Central memory CD4-positive, alpha-beta T cell (primary cell): ENCODE results near the gene MAL.

ENCODE experiments used
- DNase-seq: peaks from one replicate; pipeline ENCODE4 v3.0.0; 2022

Gene MAL

DNA sequence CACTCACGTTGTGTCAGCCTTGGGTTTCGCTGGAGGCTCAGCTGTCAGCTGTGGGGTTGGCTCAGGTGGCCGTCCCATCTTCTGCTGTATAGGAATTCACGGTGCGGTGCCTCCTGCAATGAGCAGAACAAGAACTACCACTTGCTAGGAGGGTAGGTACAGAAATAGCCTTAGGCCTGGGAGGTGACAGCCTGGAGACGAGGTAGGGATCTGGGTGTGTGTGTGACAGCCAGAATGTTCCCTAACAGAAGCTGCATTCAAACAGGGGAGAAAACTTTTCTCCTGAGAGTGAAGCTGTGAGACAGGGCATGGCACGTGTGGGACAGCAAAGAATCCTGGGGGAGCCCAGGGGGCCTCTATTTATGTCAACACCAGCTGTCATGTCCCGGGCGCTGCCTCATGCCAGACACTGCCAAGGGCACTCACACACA is 8.4 kb upstream of the MAL start:
- no peak for DNase-seq

DNA sequence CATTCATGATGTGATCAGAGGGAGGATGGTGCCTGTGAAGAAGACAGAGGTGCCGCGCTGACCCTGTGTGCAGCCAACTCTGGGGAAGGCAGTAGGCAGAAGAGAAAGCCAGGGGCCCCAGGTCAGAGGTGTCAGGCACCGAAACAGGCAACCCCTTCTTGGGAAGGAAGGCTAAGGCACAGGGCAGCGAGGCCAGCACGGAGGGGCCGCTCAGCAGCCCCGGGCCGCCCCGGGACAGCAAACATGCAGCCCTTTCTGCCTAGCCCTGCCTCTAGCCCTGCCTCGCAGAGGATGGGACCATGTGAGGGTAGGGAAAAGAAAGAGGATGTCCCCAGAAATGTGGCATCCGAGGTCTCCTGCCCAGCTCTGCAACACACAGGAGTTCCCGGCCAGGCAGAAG is 7.7 kb upstream of the MAL start:
- DNase-seq, result no peak

DNA sequence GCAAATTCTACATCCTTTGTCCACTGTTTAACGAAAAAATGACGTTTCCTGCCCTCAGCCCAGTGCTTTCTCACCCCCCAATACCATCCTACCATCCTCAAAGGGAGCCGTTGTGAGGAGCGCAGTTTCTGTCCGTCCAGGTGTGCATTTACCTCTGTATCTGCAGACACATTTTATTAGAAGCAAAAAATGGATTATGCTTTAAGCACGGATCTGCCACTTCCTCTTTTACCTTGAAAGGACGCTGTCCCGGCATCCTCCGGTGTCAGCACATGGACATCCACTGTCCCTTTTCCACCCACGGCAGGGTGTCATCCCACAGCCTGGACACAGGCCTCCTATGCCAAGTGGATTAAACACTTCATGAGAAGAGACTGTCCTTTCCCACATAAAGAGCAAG is 7.2 kb upstream of the MAL start:
- no peak for DNase-seq

DNA sequence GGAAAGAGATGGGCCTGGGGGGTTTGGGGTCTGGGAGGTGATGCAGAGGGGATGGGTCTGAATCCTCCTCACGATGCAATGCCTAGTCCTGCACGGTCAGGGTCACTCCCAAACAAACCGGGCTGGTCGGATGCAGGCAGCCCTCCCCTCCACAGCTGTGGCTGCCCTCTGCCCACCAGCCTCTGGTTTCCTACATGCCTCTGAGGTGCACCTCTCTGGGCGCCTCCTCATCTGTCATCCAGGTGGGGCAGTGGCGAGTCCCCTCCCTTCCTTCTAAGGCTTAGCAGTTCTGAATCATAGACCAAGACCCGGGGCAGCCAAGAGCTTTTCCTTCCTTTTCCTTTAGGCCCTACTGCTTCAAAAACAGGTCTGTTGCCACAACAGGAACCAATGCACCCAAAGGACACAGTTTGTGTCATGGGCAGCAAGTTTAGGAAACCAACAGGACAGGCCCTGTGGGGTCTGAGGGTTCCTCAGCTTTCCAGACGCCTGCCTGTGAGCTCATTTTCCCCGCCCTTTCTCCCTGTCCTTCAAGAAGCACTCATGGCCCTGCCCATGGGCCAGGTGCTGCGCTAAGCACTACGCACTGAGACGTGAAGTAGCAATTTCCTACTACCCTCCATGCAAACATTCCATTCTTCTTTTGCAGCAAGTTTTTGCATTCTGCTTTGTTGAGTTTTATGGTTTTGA is 6.5 kb upstream of the MAL start:
- no peak for DNase-seq

DNA sequence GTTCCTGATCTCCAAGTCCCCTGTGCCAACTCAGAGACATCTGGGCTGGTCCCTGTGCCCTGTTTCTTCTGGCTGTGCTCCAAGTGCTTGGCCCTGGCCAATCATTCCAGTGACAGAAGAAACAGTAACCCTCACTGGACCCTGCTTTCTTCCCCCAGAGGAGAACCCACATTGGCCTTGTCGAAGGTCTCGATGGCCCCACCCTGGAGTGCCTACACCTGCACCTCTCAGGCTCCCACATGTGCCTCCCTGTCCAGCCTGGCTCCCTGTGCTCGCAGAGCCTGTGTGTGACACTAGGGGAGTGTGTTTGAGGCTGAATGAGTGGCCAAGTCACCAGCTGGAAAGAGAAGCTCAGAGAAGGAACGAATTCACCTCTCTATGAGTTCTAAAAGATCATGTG is 5.9 kb upstream of the MAL start:
- no peak for DNase-seq

DNA sequence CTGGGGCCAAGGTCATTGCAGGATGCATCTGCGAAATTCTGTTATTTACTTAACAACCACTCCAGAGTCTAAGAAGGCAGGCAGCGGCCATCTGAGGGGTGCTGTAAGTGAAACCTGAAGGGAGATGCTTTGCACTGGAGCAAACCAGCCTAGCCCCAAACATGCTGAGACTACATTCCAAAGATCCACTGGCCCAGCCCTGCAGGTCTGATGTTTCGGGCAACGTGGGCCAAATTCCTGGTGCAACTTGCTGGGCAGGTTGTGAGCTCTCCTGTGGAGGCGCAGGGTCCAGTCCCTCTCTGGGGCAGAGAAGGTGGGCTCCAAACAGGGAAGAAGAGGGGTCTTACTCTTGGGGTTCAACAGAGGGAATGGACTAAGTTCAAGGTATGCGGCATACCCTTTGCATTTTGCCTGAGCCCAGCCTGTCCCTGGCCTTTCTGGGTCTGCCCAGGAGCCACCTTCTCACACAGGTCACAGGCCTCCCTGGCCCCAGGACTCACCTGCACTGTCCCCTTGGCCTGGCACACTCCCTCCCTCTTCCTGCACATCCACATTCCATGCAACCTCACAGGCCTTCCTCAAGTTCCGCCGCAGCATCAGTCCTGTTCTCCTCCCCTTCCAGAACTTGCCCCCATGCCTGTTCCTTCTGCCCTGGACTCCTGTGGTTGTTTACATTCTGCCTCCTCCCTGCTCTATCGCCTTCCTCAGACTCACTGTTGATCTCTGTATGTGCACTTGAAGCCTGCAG is 5.1 kb upstream of the MAL start:
- no peak for DNase-seq

DNA sequence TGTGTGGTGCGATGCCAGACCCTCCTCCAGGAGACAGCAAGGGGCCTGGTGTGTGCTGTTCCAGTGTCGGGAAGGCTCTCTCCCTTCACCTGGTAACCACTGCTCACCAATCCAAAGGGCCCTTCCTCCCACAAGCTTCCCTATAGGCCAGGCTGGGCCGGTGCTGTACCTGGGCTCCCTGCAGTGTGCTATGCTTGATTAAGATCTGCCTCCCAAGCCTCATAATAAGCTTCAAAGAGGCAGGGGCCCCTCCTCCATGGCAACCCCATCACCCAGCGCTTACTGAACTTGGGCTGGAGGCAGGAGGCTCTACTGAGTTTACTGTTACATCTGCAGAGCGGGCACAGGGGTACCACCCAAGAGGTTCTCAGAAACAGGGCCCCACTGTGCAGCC is 4.5 kb upstream of the MAL start:
- no peak for DNase-seq

DNA sequence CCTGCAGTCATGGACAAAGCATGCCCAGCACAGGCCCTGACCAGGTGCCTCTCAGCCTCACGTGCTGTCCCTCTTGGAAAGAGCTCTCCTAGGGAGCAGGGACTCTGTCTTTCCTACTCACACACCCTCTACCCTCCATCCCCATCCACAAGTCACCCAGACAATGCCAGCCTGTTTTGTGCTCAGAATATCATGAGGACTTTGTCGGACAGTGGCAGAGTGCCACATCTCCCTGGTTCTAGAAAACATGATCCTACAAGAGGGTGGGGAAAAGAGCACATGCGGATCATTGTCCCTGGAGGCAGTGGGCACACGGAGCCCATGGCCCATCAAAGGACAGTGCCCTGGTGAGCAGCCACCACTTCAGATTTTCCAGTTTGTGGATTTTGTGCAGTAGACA is 3.7 kb upstream of the MAL start:
- no peak for DNase-seq

DNA sequence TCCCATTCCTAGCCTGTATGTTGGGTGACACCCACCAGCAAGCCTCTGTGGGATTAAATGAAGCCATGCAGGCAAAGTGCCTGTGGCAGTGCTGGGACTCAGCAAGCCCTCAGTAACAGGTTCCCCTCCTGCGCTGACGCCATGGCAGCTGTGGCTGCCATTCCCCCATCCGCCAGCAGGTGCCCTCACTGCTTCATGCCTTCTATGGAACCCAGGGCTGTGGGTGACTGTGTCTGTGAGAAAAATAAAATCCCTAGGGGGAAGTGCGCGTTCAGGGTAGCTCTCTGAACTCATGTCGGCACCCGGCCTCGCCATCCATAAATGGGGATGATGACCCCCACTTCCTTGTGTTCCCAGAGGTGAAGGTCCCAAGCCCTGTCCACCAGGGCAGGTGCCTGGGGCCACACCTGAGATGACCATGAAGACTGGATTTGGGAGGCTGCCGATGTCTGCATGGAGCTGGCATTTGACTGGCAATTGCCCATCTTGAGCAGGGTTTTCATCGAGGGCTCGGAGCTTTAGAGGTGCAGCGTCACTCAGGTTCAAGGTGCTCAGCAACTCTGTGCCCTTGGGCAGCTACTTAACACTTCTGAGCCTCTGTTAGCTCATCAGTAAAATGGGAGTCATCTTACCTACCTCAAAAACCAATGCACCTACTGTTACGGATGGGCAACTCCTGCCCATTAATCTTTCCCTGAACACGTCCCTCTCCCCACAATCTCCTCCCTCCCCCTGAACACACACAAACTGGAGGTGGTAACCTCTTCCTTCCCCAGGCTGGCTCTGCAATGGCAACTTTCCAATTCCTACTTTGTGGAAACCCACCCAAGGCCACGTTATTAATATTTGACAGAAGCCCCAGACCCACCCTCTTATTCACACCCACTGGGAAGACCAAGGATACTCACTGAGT is 2.9 kb upstream of the MAL start:
- DNase-seq, result peak; percentile 74

DNA sequence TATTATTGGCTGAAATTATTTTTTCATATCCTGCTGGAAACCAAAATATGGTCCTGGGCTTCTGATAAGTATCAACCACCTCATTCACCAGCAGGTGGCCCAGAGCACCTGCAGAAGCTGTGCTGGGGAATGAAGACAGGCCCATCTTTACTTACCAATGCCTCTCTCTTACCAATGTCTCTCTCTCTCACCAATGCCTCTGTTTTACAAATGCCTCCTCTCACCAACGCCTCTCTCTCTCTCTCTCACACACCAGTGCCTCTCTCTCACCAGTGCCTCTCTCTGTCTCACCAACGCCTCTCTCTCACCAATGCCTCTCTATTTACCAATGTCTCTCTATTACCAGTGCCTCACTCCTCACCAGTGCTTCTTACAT is 2.3 kb upstream of the MAL start:
- DNase-seq, result peak; percentile 72

DNA sequence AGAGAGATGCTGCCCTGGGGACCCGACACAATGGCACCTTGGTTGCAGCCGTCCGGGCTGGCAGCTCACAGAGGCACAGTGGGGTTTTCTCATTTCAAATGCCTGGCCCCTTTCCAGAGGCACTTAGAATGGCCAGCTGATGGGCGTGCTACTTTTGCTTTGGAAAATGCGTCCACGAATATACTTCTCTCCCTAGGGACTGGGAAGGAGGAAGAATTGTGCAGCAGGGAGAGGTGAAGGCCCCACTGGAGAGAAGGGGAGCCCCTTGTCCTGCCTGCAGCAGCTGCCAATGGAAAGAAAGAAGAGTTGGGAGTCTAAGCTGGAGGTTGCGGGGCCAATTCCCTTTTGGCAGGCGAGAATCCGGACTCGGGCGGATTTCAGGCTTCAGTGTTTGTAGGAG is 1.1 kb upstream of the MAL start:
- no peak for DNase-seq

DNA sequence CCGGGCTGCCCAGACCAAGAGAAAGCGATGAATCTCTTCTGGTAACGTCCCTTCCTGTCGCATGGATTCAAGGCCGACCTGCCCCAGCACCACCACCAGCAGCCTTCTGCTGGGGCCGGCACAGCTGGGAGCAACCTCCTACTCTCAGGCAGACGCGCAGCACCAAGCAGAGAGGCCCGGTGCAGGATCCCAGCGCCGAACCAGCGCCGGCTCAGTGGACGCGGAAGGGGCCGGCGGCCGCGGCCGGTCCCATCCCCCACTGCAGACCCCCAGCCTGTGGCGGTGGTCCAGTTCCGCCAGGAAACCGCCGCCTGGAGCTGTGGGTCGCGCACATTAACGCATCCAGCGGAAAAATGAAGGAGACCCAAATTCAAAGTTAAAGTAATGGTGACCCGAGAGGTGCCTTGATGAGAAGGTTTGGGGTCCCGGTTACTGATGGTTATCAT is 525 bp upstream of the MAL start:
- DNase-seq, result no peak

DNA sequence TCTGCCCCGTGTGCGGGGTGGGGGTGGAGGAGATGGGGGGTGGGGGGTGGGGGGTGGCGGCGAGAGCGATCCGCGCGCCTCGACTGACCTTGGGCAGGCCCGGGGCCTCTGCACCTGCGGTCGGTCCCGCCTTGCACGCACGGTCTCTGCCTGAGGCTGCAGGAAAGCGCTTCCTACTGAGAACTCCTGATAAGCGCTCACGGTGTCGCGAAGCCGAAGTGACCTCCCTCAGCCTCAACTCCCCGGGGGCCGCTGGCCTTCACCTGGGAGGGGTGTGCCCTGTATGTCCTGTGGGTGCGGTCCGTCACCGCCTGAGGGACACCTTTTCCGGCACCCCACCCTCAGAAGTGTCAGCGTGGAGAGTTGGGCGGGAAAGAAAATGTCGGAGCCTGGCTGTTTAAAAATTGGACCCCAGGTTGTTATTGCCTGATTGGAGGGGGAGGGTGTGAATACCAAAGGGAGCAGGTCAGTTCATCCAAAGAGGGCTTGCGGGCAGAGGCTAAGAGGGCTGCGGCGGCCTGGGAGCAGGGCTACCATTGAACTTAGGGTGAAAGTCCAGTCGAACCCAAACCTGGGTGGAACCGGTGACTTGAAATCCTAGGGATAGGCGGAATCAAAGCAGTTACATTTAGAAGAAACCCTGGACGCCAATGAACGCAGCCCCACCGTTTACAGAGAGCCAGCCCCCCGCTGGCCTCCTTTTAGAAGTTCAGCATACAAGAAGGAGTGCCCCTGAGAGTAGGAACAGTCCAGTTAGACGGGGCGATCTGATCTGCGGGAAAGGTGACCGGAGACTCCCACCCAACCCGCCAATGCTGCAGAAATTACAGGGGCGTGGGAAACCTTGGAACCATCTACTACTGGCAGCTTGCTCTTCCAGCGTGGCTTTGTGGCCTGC is 1.2 kb downstream of the MAL start:
- no peak for DNase-seq

DNA sequence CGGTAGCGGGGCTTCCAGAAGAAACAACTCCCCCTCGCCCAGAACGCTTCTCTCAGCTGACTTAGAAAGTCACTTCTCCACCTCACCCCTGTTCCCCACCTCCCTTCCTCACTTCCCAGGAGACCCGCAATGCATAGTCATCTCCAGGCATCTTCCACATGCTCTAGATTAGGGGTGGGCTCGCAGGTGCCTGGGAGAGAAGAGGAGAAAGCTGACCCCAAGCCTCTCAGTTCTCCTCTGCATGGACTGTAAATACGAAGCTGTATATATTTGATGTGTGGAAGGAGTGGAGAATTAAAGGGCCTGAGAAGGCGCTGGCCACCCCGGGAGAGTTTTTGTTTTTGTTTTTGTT is 1.8 kb downstream of the MAL start:
- no peak for DNase-seq

DNA sequence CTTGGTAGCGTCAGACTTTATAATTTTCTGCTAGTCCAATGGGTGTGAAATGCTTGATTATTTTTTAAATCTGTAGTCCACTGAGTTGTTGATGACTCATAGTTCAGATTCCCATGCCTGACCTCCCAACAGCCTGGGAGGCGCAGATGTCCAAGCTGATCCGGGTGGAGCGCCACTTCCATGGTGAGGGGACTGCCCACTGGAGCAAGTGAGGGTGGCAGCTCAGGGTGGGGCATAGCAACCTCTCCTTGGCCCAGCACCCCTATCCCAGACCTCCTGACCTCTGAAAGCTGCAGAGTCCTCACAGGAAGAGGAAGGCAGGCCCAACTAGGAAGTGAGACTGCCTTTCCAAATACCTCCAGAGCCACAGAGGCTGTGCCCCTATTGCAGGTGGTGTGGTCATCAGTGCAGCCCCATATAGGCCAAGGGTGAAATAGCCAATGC is 4.4 kb downstream of the MAL start:
- DNase-seq, result no peak

DNA sequence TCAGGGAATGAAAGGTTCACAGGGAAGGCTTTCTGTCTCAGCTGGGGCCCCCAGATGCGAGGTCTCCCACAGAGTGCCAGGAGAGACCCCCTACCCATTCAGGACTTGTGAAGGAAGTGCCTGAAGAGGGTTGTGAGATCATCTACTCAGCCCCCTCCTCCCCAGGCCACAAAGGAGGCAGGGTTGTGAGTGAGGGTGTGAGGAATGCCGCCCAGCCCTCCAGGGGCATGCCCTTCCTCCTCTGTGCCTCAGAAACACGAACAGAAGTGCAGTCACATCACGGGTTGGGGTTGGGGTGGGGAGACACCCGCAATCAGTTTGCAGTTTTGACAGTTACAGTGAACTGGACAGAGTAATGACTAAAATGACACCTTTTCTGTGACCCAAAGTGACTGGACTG is 5.0 kb downstream of the MAL start:
- no peak for DNase-seq

DNA sequence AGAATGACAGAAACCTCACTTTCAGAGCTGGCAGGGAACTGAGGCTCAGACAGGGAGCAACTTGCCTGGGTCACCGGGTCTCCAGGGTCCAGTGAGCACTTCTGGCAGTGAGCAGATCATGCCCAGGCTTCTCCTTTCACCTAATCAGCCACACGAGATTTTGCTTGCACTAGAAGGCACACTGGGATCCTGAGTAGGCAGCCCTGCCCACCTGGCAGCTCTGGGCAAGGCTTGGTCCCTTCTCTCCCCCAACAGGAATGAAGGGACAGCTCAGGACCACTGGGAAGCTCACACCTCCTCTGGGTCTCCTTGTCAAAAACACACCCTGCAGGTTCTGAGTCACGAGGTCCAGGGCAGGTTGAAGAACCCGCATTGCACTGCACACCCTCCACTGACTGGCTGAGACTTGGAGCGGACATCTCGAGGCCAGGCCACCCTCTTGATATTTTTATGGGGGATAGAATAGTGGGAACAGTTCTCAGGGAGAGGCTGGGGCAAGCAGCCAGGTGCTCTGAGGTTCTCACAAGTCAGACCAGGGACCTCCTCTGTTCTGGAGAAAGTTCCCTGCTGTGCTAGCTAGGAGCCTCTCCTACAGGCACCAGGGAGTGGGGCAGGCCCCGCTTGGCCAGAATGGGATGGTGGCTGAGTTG is 5.7 kb downstream of the MAL start:
- no peak for DNase-seq

DNA sequence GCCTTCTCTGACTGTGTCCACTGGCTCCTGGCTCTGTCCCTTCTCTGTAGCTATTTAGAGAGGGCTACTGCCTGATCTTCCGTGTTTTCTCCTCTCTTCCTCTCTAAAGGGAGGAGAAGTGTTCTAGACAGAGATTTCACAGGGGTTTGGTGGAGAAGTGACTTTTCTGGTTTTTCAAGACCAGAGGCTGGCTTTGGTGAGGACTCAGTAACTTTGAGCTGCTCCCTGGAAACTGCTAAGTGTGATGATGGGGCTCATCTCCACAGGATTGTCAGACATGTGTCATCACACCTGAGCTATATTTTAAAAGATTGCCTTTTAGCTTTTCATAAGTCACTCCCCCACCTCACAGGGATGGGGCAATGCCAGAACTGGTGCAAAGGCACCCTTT is 6.2 kb downstream of the MAL start:
- DNase-seq, result no peak

DNA sequence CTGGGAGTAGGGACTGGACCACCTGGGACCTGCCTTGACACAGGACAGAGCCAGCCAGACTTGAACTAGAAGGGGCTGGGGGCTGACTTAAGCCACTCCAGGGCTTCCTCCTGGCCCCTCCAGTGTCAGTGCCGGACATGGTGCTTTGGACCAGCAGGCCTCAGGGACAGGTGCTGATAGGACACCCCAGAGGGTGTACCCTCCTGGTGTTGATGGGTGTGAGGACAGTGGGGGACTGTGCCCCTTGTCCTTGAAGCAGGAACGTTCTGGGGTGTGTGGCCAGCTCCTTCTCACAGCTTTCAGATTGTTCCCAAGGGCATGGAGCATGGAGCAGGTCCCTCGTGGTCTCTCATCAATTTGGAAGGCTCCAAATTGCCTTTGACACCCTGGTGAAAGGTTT is 6.8 kb downstream of the MAL start:
- DNase-seq, result no peak

DNA sequence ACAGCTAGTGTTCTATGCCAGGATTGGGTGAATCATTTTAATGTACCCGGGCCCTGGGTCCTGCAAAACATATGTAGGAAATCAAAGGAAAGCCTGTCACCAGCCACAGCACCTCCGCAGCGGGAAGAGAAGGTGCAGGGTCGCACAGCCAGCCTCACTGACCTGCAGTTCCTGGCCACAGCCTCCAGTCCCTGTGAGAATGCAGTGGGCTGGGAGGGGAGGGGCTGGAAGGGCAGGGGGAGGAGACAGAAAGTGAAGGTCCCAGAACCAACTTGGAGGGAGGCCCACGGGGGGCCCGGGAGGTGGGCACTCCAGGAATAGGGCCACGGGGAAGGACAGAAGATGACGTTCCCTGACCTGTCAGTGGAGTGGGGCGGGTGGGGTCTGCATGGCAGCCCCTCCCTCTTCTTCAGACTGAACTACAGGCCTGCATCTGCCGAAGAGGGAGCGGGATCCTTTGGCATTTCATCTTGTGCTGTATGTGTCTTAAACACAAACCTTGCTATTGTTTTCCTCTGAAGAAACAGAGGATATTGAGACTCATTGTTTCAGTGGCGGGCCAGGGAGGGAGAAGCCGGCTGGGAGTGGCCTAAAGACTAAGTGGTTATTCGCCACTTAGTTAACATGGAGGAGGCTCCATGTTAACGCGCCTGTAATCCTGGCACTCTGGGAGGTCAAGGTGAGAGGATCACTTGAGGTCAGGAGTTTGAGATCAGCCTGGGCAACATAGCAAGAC is 7.5 kb downstream of the MAL start:
- DNase-seq, result no peak

DNA sequence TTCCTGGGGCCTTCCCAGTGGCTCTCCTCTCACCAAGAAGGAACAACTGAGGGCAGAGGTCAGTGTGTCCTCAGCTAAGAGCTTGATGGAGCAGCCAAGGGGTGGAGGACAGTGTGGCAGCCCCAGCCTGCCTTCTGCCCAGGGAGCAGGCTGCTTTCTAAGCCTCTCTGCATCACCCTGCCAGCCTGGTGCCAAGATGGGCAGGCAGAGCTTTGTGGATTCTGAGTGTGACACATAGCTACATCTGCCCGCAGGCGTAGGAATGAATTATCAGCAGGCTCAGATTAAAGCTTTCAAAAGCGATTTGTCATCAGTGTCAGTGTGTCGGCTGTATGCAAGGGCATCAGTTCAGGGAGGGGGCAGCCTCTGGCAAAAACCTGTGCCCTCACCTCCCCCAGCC is 8.7 kb downstream of the MAL start:
- DNase-seq, result no peak
